Measurements from ENCODE around the gene MINDY4.

MINDY4 gene

GRCh38 chr7:30905078-30906012 is 134.1 kb downstream of the MINDY4 start:
- no peak overlapping the region for H2AFZ ChIP-seq (ENCODE audit: low read depth)
- no peak overlapping the region for H3K4me3 ChIP-seq (IDR thresholded peaks at IDR 0.05; ENCODE audit: insufficient read depth, low read depth, low read length)
- no peaks in the 10 kb centered on the region for H3K36me3 ChIP-seq (ENCODE audit: insufficient read depth)
- no peaks in the 10 kb centered on the region for H4K20me1 ChIP-seq (ENCODE audit: insufficient read depth)
- H3K4me2 ChIP-seq: no peak overlapping the region
- TF ChIP-seq, protein P1, sequence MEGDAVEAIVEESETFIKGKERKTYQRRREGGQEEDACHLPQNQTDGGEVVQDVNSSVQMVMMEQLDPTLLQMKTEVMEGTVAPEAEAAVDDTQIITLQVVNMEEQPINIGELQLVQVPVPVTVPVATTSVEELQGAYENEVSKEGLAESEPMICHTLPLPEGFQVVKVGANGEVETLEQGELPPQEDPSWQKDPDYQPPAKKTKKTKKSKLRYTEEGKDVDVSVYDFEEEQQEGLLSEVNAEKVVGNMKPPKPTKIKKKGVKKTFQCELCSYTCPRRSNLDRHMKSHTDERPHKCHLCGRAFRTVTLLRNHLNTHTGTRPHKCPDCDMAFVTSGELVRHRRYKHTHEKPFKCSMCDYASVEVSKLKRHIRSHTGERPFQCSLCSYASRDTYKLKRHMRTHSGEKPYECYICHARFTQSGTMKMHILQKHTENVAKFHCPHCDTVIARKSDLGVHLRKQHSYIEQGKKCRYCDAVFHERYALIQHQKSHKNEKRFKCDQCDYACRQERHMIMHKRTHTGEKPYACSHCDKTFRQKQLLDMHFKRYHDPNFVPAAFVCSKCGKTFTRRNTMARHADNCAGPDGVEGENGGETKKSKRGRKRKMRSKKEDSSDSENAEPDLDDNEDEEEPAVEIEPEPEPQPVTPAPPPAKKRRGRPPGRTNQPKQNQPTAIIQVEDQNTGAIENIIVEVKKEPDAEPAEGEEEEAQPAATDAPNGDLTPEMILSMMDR (conservative IDR thresholded peaks at IDR 0.05; ENCODE audit: low read depth, low read length): no peak
- H3K9ac ChIP-seq: no peak overlapping the region
- no peaks in the 10 kb centered on the region for H3K79me2 ChIP-seq (ENCODE audit: insufficient read depth, low read depth)
- no peaks in the 10 kb centered on the region for H3K27me3 ChIP-seq (ENCODE audit: insufficient read depth, low read depth)
- H3K27ac ChIP-seq: no peak overlapping the region
- H3K4me1 ChIP-seq (ENCODE audit: low read depth, poor library complexity, severe bottlenecking): no peaks in the 10 kb centered on the region

- H3K4me2 ChIP-seq: no peak overlapping the region
- no peak overlapping the region for H3K9ac ChIP-seq
- H3K79me2 ChIP-seq (ENCODE audit: insufficient read depth, low read depth): no peaks in the 10 kb centered on the region
- no peaks in the 10 kb centered on the region for H3K27me3 ChIP-seq (ENCODE audit: insufficient read depth, low read depth)
- H3K27ac ChIP-seq: no peak overlapping the region
- H3K36me3 ChIP-seq (ENCODE audit: insufficient read depth): no peaks in the 10 kb centered on the region
- H4K20me1 ChIP-seq (ENCODE audit: insufficient read depth): no peaks in the 10 kb centered on the region
- H2AFZ ChIP-seq (ENCODE audit: low read depth): no peak overlapping the region
- TF ChIP-seq, protein P1 (conservative IDR thresholded peaks at IDR 0.05; ENCODE audit: low read depth, low read length): no peak
- H3K4me3 ChIP-seq (IDR thresholded peaks at IDR 0.05; ENCODE audit: insufficient read depth, low read depth, low read length): no peak overlapping the region
- no peaks in the 10 kb centered on the region for H3K4me1 ChIP-seq (ENCODE audit: low read depth, poor library complexity, severe bottlenecking)
Measured at GRCh38 chr7:30906014-30906413, 134.8 kb downstream of the MINDY4 start.

GRCh38 chr7:30906515-30907240 is 135.5 kb downstream of the MINDY4 start:
- Histone ChIP-seq H3K4me2 (no peak overlapping the region), H3K4me1 (ENCODE audit: low read depth, poor library complexity, severe bottlenecking) (no peaks in the 10 kb centered on the region), H3K79me2 (ENCODE audit: insufficient read depth, low read depth) (no peaks in the 10 kb centered on the region), H4K20me1 (ENCODE audit: insufficient read depth) (no peaks in the 10 kb centered on the region), H3K4me3 (IDR thresholded peaks at IDR 0.05; ENCODE audit: insufficient read depth, low read depth, low read length) (no peak overlapping the region), H2AFZ (ENCODE audit: low read depth) (no peak overlapping the region), H3K27me3 (ENCODE audit: insufficient read depth, low read depth) (no peaks in the 10 kb centered on the region), H3K9ac (no peak overlapping the region), H3K27ac (no peak overlapping the region), H3K36me3 (ENCODE audit: insufficient read depth) (no peaks in the 10 kb centered on the region)
- TF ChIP-seq, protein P1 (conservative IDR thresholded peaks at IDR 0.05; ENCODE audit: low read depth, low read length): no peak

- H3K36me3 ChIP-seq (ENCODE audit: insufficient read depth): no peaks in the 10 kb centered on the region
- H3K9ac ChIP-seq: no peak overlapping the region
- no peaks in the 10 kb centered on the region for H3K27me3 ChIP-seq (ENCODE audit: insufficient read depth, low read depth)
- TF ChIP-seq, protein P1 (conservative IDR thresholded peaks at IDR 0.05; ENCODE audit: low read depth, low read length): no peak
- H4K20me1 ChIP-seq (ENCODE audit: insufficient read depth): no peaks in the 10 kb centered on the region
- H3K4me3 ChIP-seq (IDR thresholded peaks at IDR 0.05; ENCODE audit: insufficient read depth, low read depth, low read length): no peak overlapping the region
- no peak overlapping the region for H3K27ac ChIP-seq
- H3K79me2 ChIP-seq (ENCODE audit: insufficient read depth, low read depth): no peaks in the 10 kb centered on the region
- H2AFZ ChIP-seq (ENCODE audit: low read depth): no peak overlapping the region
- H3K4me2 ChIP-seq: no peak overlapping the region
- H3K4me1 ChIP-seq (ENCODE audit: low read depth, poor library complexity, severe bottlenecking): no peaks in the 10 kb centered on the region
Measured at GRCh38 chr7:30907527-30908267, 136.5 kb downstream of the MINDY4 start.

Measured in KMS-11 (cell line).